Measurements from ENCODE around the gene TBC1D1.

Gene TBC1D1

DNA sequence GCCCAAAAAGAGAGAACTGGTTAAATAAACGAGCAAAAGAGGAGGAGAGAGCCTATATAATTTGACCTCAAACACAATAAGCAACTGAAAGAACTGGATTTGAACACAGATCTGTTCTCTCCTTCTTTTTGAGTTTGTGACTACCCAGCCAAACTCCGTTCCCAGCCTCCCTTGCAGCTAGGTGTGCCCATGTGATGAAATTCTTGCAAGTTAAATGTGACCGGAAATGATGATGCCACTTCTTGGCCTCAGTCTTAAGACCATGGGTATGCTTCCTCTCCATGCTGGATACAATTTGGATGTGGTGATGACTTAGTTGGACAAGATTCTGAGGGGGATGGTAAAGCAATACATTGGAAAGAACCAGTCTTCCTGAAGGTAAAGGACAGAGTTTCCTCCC, 273.5 kb downstream of the TBC1D1 start:
- Histone ChIP-seq H3K4me1 (ENCODE audit: insufficient read depth, low read length) (peaks cover 6% of the 10 kb centered on the region; the same call in 1 of the 2 replicates), H3K36me3 (ENCODE audit: insufficient read depth, low read length) (no peaks in the 10 kb centered on the region), H3K9ac (ENCODE audit: low read depth, low read length) (no peak overlapping the region), H3K9me3 (ENCODE audit: control insufficient read depth, insufficient read depth, low read length) (peaks cover 6% of the 10 kb centered on the region; the same call in 1 of the 2 replicates)

DNA sequence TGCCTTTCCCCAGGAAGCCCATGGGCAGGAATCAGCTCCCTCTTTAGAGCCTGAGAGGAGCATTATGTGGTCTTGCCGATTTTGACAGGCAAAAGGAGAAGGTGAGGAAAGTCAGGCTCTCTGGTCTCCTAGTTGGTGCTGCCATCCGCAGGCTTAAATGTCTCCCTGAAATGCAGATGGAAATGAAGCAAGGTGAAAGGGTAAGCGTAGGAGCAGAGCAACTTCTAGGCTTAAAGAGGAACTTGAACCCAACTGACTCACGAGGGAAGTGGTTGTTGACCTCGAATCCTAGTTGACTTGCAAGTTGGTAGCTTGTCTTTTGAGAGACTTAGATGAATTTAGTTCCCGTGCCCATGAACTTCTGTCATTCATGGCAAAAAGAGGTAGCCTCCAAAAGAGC, 275.2 kb downstream of the TBC1D1 start:
- Histone ChIP-seq H3K9ac (ENCODE audit: low read depth, low read length) (no peak overlapping the region), H3K4me1 (ENCODE audit: insufficient read depth, low read length) (no peaks in the 10 kb centered on the region), H3K36me3 (ENCODE audit: insufficient read depth, low read length) (no peaks in the 10 kb centered on the region), H3K9me3 (ENCODE audit: control insufficient read depth, insufficient read depth, low read length) (peaks cover 6% of the 10 kb centered on the region; the same call in 1 of the 2 replicates)

DNA sequence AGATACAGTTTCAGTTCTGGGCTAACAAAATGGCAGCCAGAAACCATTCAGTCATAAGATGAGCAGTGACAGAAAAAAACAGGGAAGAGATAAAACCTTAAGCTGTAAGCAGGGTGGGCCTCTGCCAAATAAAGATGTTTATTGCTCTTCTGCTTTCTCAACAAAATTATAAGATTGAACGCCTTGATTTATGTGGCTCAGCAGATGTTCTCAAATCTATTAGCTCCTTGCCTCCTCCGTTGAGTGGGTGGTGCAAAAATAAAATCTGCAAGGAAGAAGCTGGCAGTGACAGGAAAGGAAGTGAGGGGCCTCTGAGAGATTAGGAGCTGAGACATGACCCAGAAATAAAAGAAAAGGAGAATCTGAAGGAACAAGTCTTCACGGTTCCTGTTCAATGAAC, 275.9 kb downstream of the TBC1D1 start:
- Histone ChIP-seq H3K4me1 (ENCODE audit: insufficient read depth, low read length) (no peaks in the 10 kb centered on the region), H3K9ac (ENCODE audit: low read depth, low read length) (no peak overlapping the region), H3K36me3 (ENCODE audit: insufficient read depth, low read length) (no peaks in the 10 kb centered on the region), H3K9me3 (ENCODE audit: control insufficient read depth, insufficient read depth, low read length) (peaks cover 6% of the 10 kb centered on the region; the same call in 1 of the 2 replicates)

DNA sequence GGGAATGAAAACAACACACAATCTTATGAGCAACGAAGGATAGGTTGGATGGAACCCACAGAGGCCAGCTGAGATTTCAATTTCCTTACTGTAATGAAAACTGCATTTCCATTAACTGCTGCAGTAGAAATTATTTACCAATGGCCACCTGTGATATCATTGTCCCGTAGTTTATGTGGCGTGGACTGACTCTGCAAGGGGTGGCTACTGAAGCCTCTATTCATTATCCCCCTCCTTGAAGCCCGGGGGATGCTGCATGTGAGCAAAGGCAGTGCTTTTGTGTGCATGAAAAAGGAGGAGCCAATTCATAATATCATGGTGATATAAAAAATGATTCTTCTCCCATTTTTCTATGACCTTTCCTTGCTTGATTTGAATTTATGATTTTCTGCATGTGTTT, 277.1 kb downstream of the TBC1D1 start:
- peaks cover 6% of the 10 kb centered on the region; the same call in 1 of the 2 replicates for H3K9me3 ChIP-seq (ENCODE audit: control insufficient read depth, insufficient read depth, low read length)
- no peaks in the 10 kb centered on the region for H3K4me1 ChIP-seq (ENCODE audit: insufficient read depth, low read length)
- H3K9ac ChIP-seq (ENCODE audit: low read depth, low read length): no peak overlapping the region
- no peaks in the 10 kb centered on the region for H3K36me3 ChIP-seq (ENCODE audit: insufficient read depth, low read length)

DNA sequence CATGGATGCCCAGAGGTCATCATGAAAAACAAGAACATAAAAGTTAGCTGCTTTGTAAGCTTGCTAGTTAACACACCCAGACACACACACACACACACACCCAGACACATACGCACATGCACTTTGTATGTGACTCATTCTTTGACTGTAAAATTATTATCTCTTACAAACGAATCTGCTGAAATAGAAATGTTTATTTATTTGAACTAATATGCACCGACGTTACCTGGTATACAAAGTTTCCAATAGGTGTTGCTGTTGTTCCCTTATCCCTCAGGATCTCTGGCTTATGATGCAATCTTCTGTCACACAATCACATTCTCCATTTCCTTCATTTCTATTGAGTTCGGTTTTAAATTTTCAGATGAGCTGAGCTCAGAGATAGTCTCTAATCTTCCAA, 278.6 kb downstream of the TBC1D1 start:
- Histone ChIP-seq H3K9ac (ENCODE audit: low read depth, low read length) (no peak overlapping the region), H3K9me3 (ENCODE audit: control insufficient read depth, insufficient read depth, low read length) (0 out of 2 replicates have a peak, but pooled peaks cover 1% of the 10 kb centered on the region), H3K4me1 (ENCODE audit: insufficient read depth, low read length) (no peaks in the 10 kb centered on the region), H3K36me3 (ENCODE audit: insufficient read depth, low read length) (no peaks in the 10 kb centered on the region)

DNA sequence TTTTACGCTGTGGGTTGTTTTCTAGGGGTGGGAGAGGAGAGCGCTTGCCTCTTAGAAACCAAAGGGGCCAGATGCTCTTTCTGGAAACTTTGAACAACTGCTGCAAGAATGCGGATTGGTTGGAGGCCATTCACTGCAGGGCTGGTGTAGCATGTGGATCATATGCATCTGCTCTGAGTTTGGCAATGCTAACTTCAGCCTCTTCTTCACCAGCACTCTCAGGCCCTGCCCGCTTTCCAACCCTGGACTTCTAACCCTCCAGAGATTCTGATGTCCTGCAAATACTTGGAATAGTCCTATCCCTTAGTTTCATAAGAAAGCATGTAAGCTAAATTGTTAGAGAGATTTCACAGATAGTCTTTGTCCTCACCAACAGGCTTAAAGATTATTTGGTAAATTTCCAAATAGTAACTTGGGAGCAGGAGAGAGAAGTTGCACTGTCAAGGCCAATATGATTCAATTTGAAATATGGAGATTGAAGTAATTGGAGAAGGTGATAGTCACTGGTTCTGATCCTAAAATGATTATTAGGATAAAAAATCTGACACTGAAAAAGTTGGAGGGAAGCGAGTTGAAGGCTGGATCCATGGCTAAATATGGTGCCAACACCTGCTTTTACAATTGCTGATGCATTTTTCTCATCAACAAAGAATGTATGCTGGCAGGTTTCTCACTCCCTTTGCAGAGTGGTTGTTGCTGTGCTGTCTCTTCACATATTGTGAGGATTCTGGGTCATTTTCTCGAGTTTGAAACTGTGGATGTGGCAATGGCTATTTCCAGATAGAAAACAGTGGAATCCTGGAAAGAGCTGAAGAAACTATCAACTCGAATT, 279.7 kb downstream of the TBC1D1 start:
- Histone ChIP-seq H3K4me1 (ENCODE audit: insufficient read depth, low read length) (no peaks in the 10 kb centered on the region), H3K36me3 (ENCODE audit: insufficient read depth, low read length) (no peaks in the 10 kb centered on the region)

DNA sequence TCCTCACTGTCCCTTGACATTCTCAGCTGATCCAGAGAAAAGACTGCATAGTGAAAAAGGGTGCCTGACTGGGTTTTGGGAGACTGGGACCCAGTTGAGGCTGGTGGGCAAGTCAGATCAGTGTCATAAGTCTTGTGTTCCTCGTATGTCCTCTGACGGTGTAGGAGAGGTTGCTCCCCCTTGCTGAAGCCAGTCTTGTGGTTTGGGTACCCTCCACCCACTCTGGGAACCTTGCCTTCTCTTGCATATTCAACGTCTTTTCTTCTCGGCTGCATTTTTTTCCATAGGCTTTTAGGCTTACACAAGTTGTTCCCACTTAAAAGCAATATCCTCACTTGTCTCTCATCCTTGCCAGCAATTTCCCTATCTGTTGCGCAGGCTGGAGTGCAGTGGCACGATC, 281.2 kb downstream of the TBC1D1 start:
- no peaks in the 10 kb centered on the region for H3K4me1 ChIP-seq (ENCODE audit: insufficient read depth, low read length)
- H3K36me3 ChIP-seq (ENCODE audit: insufficient read depth, low read length): no peaks in the 10 kb centered on the region
- no peaks in the 10 kb centered on the region for H3K9me3 ChIP-seq (ENCODE audit: control insufficient read depth, insufficient read depth, low read length)
- no peak overlapping the region for H3K9ac ChIP-seq (ENCODE audit: low read depth, low read length)

More for the DNA sequence above, 279.7 kb downstream of the TBC1D1 start:
- no peaks in the 10 kb centered on the region for H3K9me3 ChIP-seq (ENCODE audit: control insufficient read depth, insufficient read depth, low read length)
- H3K9ac ChIP-seq (ENCODE audit: low read depth, low read length): no peak overlapping the region

DNA sequence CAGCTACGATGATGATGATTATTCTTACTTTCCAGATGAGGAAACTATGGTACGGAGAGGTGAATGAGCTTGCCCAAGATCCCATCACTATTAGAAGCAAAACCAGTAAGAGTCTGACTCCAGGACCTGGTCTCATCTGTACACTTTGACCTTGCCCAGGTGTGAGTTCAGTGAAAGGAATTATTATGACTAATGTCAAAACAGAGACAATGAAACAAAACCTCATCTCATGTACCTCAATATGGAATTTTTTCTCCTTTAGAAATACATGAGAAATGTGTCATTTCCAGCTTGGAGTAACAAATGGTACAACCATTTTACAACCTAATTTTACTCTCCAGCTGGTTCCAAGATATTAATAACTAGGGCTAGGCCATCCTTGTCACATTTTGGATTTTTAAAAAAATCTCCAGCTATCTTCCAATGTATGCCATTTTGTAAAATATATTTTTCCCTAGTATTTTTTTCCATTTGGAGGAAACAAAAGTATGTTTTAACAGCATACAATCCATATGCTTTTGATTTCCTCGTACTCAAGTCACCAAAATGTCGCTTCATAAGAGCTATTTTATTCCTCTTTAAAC, 283.1 kb downstream of the TBC1D1 start:
- Histone ChIP-seq H3K4me1 (ENCODE audit: insufficient read depth, low read length) (no peaks in the 10 kb centered on the region), H3K9ac (ENCODE audit: low read depth, low read length) (no peak overlapping the region), H3K36me3 (ENCODE audit: insufficient read depth, low read length) (no peaks in the 10 kb centered on the region), H3K9me3 (ENCODE audit: control insufficient read depth, insufficient read depth, low read length) (no peaks in the 10 kb centered on the region; the same call in 1 of the 2 replicates)

DNA sequence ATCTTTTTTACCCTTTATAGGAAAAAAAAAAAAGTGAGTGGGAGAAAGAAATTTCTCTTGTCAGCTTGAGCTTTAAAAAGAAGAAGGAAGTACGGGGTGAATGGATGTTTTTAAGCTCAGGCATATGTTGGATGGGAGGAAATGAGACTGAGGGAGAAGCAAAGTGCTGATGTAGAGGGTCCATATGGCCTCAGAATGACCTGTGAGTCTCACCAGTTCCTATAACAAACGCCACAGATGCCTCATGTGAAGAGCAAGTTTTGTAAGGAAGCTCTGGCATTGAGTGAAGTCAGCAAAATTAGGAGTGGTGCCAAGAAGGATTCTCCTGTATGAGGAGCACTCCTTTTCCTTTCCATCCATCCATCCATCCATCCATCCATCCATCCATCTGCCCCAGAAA, 283.9 kb downstream of the TBC1D1 start:
- Histone ChIP-seq H3K9ac (ENCODE audit: low read depth, low read length) (no peak overlapping the region), H3K36me3 (ENCODE audit: insufficient read depth, low read length) (no peaks in the 10 kb centered on the region), H3K9me3 (ENCODE audit: control insufficient read depth, insufficient read depth, low read length) (no peaks in the 10 kb centered on the region; the same call in 1 of the 2 replicates), H3K4me1 (ENCODE audit: insufficient read depth, low read length) (no peaks in the 10 kb centered on the region)

DNA sequence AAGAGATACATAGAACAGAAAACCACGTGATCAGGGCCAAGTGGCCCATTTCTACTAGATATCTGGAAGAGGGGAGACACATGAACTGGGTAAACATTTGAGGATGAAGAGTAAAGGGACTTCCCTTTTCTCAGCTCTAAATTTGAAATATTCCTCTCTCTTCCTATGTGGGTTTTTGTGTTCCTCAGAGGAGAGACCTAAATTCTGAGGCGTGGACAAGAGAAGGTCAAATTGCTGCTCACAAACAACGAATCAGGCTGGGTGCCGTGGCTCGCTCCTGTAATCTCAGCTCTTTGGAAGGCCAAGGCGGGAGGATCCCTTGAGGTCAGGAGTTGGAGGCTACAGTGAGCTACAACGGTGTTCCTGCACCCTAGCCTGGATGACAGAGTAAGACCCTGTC, 285.3 kb downstream of the TBC1D1 start:
- H3K9me3 ChIP-seq (ENCODE audit: control insufficient read depth, insufficient read depth, low read length): no peaks in the 10 kb centered on the region; the same call in 1 of the 2 replicates
- H3K36me3 ChIP-seq (ENCODE audit: insufficient read depth, low read length): no peaks in the 10 kb centered on the region
- H3K9ac ChIP-seq (ENCODE audit: low read depth, low read length): no peak overlapping the region
- no peaks in the 10 kb centered on the region for H3K4me1 ChIP-seq (ENCODE audit: insufficient read depth, low read length)

DNA sequence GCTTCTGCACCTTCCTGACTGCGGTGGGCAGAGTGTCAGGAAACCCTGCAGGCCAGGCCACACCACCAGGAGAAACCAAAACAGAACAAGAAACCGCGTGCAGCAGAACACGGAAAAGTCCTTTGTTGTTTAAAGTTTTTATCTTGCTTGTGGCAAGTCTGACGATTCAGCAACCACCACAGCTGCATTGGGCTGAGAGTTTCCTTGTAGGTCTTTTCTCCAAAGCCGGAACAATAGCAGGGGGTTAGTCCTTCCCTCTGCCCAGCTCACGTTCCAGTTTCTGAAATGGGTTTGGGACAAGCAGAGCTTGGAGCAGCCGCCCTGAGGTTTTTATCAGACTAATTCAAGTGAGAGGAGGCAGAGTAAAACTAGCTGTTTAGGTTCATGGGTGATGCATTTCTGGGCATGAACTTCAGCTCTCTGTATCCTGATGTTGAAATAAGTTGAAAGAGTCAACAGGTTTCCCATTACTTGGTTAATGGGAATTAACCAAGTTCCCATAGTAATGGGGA, 286.2 kb downstream of the TBC1D1 start:
- H3K4me1 ChIP-seq (ENCODE audit: insufficient read depth, low read length): no peaks in the 10 kb centered on the region
- no peaks in the 10 kb centered on the region for H3K36me3 ChIP-seq (ENCODE audit: insufficient read depth, low read length)
- no peak overlapping the region for H3K9ac ChIP-seq (ENCODE audit: low read depth, low read length)
- peaks cover 4% of the 10 kb centered on the region for H3K9me3 ChIP-seq (ENCODE audit: control insufficient read depth, insufficient read depth, low read length)

DNA sequence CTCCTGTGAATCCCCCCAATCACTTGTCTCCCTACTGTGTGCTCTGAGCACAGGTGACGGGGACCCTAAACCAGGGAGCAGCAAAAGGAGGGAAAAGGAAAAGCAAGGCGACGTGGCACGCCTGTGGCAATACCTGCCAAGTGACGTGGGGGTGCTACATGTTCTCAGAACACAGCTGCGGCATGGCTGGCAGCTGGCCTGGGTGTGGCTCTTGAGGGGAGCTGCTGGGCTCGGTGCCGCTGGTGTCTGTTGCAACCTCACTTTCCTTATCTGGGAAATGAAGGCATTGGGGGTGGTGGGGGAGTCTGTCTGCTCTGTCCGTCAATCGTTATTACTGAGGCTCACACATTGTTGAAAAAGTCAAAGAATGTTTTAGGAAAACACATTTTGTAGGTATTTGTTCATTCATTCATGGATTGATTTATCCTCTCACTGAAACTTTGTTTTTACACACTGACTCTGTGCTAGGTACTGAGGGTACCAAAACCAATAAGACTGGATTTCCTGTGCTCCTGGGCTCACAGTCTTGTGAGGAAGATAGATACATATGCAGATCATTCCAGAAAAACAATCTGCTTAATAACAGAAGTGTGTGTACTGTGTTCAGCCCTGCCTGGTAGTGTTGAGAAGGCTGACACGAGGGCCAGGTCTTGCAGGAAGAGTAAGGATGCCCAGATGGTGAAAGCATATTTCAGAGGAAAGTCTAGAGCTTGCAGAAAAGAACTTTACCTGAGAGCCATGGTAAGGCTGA, 286.9 kb downstream of the TBC1D1 start:
- no peak overlapping the region for H3K9ac ChIP-seq (ENCODE audit: low read depth, low read length)
- no peaks in the 10 kb centered on the region for H3K4me1 ChIP-seq (ENCODE audit: insufficient read depth, low read length)
- no peaks in the 10 kb centered on the region for H3K36me3 ChIP-seq (ENCODE audit: insufficient read depth, low read length)
- H3K9me3 ChIP-seq (ENCODE audit: control insufficient read depth, insufficient read depth, low read length): peaks cover 4% of the 10 kb centered on the region

DNA sequence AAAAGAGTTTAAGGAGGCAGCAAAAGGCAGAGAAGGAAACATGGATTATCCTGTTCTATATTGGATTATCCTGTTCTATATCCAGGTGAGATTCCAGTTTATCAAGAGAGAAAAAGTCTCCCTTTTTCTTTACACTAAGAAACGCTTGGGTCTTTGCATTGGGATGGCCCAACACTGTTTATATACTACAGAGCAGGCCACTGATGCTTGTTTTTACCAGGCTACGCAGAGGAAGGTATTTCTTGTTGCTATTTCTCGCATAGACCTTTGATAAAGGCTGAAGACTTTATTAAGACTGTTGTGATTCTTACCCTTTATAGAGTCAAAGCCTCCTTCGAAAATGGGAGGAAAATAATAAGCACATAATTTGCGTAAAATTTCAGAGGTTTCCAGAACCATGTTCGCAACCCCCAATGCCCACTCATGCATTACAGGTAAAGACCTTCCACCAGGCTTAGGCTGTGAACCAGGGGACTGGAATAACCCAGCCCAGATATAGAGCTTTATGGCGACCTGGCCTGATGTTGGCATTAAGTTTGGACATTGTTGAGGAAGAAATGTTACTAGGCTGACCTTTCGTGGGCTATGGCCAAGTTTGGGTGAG, 287.6 kb downstream of the TBC1D1 start:
- Histone ChIP-seq H3K4me1 (ENCODE audit: insufficient read depth, low read length) (no peaks in the 10 kb centered on the region), H3K9ac (ENCODE audit: low read depth, low read length) (no peak overlapping the region), H3K9me3 (ENCODE audit: control insufficient read depth, insufficient read depth, low read length) (peaks cover 4% of the 10 kb centered on the region)

More for the DNA sequence above, 287.6 kb downstream of the TBC1D1 start:
- H3K36me3 ChIP-seq (ENCODE audit: insufficient read depth, low read length): no peaks in the 10 kb centered on the region
